Activated T-helper 1 cell treated with anti-CD3 and anti-CD28 coated beads, Interleukin-2, amount 50 U/mL, for 16 hours (primary cell): ENCODE measurements around the gene PKNOX2.

Experiments used
- DNase-seq, 2 donors: peaks; one replicate each; pipeline ENCODE4 v3.0.0-alpha.2; 2020; ENCODE audit warnings: low read depth in 1 of 2, low spot score in 1 of 2

The PKNOX2 gene

DNA sequence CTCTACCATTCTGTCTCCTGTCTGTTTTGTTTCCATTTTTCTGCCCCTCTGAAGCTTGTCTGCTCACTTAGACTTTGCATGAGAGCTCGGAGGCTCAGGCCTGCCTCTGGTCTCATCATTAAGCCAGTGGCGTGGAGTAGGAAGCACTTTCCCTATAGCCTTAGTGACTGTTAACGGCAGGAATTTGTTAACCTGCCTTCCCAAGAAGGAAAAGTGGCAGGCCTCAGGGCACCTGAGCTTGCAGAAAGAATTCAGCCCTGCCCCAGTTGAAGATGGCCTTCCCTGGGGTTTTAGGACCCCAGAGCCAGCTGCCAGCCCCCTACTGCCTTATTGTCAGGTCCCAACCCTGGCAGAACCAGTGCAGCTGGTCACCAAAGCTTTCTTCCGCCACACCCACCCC lies 93.2 kb downstream of the PKNOX2 start:
- DNase-seq, result no peak

DNA sequence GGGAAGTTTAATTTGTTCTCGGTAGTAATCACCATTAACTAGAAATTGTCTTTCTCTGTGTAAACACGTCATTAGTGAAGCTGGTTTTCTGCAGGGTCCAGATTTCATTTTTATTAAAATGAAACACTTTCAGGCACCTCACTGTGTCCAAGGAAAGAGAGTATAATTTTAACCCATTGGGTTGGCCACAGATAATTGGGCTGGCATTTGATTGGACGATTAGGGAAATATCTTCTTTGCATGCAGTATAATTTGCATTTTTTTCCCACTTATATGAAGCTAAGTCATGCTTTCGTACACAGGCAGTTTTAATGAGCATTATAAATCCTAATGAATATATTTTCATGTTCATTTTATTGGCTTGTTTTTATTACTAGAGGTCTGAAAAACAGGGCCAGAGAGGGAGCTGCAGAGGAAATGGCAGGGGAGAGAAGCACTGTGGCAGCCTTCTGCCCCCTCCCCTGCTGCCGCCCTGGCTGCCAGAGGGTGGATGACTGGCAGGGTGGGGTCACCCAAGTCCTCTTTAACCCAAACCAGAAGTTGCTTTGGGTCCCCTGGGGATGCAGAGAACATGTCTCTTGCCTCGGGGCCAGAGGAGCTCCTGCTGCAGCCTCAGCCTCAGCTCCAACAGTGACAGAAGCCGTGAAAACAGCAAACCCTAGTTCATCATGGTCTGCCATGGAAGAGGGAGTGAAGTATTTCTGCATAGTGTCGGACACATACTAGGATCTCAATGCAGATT lies 93.9 kb downstream of the PKNOX2 start:
- DNase-seq, result no peak

DNA sequence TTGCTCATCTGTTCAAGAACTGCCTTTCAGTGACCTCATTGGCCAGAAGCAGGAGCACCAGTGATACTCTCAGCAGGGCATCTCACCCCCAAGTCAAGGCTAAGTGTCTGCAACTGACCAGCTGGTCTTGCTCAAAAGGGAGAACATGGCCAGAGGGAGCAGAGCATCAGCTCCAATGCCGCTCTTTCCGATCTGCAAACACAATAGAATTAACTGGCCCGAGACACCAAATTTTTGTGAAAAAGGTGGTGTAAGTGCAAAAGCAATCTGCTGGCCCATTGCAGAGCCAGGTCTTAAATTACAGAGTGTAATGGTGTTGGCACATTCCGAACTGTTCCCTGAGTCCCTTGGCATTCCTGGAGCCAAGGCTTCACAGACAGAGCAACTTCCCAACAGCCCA lies 97.0 kb downstream of the PKNOX2 start:
- no peak for DNase-seq

DNA sequence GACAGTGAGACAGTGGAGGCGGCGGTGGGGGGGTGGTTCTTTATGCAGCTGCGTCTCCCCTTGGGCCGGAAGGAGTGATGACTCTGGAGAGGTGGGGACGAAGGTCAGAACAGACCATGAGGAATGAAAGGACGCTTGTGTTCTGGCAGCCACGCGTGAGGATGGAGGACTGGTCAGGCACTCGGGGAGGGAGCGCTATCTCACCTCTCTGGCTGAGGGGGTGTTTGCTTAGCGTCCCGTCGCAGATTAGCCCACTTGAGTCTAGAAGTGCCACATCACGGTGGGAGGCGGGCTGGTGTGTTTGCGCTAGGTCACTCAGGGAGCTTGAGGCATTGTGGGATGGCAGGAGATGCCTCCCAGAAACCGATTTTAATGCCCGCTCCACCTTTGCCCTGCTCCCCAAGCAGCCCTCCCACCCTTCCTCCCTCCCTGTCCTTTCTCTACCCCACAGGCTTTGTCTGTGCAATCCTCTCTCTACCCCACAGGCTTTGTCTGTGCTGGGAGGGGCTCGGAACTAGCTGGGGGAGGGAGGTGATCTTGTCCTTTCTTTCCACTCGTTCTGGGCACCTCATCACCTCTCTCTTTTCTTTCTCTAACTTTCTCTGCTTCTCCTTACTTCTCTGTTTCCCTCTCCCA lies 97.8 kb downstream of the PKNOX2 start:
- DNase-seq, result no peak

DNA sequence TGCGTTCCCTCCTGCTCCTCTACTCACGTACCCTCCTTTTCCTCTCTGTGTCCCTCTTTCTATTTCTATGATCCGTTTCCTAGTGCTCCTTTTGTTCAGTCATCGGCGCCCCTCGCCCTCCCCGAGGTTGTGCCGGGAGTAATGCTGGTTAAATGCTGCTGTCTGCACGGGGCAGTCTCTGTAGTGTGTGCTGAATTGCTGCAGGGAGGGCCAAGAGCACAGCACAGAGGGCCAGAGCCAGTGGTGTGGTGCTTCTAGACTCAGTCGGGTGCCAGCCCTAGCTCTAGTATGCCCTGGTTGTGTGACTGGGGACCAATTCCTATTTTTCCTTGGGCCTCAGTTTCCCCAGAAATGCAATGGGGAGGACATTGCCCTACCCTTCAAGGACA lies 98.3 kb downstream of the PKNOX2 start:
- DNase-seq, result no peak

DNA sequence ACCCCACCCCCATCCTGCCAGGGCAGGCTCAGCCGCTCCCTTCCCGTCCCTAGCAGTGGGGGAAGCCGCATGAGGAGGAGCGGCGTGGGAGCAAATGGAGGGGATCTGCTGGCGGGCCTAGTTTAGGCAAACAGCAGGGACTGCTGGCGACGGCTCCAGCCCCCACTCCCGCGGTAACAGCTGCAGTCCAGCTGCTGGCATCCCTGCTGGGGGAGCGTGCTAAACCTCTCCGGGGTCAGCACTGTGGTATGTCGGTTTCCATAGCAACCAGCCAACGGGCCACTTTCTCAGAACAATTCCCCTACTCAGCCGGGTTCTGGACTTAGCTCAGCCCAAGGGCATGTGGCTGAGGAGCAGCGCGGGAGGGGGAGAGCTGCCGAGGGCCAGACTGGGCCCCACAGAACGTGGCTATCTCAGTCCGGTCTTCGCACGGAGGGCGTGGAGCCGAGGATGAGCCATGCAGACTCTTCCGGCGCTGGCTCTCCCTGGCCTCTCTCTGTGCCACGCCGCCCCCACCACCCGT lies 98.8 kb downstream of the PKNOX2 start:
- DNase-seq, result no peak

DNA sequence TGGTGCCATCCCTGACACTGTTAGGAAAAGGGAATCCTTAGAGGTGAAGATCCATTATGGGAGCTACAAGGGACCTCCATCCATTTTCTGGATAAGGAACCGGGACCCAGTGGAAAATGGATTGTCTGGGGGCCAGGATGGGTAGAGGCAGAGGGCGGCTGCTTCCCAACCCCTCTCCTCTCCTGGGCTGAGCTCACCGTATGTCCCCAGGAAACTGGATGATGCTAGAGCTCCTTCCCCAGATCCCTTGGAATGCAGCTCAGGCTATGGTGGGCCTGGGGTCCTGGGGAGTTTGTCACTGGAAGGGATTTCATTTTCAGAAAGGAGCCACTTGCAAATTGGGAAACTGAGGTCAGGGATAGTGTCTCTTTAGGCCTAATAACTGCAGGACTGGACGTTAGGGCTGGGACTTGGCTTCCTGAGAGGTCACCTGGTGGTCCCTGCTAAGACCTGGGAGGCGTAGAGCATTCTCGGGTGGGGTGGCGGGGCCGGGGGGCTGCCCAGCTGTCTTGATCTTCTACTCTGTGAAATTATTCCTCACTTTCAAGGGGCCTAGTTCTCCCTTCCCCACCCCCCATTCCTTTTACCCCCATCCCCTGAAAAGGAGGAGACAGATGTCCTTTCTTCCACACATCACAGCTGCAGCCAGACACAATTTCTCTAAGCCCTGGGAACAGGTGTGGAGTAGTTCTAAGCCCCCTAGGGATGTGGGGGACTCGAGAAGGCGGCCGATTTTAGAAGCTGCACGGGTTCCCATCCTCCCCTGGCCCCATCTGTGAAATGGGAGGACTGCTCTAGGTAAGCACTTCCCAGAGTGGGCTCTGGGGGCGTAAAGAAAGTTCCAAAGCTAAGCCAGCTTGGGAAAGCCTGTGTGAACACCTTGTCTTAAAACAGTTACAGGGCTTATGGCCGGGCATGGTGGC lies 99.8 kb downstream of the PKNOX2 start:
- DNase-seq, result no peak

DNA sequence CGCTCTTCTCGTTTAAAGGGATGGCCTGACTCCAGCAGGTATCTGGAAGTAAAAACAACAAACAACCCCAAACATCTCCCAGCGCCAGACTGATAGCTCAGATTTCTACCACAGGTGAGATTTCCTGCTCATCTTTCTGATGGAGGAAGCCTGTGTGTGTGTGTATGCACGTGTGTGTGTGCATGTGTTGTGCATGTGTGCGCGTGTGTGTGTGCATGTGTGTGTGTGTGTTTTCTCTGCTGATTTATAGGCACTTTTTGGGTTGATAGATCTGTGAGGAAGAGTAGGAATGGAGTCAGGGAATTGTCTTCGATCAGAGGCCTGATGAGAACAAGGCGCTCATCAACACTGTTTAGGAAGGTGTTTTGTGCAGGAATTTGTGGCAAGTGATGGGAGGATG lies 103.0 kb downstream of the PKNOX2 start:
- DNase-seq, result no peak

DNA sequence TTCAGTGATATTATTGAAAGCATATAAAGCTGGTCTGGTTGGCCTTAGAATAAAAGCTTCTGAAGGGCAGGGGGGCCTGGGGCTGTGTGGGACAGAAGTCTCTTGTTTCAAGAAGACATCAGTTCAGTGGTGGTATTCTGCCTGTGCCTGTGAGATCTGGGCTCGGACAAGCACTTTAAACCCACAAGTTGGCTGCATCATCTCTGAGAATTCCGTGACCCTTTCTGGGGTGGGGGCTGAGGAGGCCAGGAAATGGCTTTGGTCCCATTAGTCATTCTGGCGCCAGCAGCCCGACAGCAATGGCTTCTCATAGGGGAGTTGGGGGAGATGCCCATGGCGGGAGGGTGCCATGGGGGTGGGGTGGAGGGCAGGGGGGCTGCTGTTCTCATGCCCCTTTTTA lies 104.1 kb downstream of the PKNOX2 start:
- no peak for DNase-seq

DNA sequence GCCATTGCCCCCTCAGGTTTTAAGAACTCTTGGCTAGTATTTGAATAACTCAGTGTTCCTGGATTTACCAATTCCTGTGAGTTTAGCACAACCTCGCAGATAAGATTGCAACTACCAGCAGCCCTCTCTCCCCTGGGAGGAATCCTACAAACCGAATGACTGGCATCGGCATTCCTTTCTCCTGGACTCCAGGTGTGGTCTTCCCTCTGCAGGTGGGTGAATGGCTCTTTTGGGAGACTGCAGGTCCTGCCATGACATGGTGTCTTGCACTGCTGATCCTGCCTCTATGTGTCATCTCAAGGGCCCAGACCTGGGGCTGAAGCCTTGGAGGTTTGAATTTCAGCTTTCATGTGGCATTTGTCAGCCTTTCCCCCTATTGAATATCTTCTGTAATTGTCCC lies 105.6 kb downstream of the PKNOX2 start:
- no peak for DNase-seq

DNA sequence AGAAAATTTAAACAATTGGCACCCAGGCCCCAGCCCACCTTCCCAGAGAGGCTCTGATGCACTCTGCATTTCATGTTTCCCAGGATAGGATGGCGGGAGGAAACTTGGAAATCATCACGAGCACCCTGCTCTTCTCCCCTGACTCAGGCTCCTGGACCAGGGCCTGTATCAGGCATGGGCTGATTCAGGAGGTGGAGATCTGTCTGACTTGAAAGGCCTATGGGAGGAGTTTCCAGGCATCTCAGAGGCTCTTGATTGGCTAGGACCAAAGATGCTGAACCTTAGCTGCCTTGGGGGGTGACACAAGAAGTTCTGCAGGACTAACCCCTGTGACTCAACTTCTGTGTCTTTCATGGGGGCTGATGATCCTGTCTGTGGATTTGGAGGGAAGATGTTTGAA lies 106.2 kb downstream of the PKNOX2 start:
- DNase-seq, result no peak

DNA sequence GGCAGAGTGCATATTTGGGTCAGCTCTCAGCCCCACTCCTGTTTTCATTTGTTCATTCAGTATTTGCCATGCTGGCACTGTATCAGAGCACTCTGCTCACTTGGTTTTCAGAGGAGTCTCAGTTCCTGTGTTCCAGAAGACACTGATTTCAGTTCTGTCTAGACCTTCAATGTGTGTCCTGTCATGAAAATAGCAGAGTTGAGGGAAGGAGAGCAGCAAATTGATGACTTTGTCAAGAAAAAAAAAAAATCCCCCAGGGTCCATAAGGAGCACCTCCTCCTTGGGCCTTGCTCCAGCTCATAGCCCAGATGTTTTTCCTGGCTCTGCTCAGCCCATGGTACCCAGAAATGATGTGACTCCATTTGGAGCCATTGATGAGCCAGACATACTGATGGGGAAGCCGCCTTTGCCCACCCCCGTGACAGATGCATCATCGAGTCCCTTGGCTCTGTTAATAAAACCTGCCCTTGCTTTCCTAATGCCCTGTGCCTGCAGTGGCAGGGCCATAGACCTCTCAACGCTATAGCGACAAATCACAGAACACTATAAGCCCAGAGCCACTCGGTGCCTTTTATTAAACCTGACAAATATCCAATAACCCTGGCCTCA lies 107.0 kb downstream of the PKNOX2 start:
- no peak for DNase-seq

DNA sequence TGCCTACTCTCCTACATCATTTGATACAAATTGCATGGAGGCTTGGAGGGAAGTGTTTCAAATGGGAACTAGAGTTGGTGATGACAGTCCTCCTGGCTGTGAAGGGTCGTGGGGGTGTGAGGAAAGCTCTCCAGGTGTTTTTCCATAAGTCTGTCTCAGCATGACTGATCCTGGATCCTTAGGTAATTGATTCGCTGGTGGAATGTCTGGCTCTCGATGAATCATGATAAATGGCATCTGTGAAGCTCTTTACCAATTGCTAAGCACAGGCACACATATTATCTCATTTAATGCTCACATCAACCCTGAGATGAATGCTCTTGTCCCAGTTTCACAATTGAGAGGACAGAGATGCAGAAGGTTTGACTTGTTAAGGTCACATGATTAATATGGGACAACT lies 107.5 kb downstream of the PKNOX2 start:
- DNase-seq, result no peak

DNA sequence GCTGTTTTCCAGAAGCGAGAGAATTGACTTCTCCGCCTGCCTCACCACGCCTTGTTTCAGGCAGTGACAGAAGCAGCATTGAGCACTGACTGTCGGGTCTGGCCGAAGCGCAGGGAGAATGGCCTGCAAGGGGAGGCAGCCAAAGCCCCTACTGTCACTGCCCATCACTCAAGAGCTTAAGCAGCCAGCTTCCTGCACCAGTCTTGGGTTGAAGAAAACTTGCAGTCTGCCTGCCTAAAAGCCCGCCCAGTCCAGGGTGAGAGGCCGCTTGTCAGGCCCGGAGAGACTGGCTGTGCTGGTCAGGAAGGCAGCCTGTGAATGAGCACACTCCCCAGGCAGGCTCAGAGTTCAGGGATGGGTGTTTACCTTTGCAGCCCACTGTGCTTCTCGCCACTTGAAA lies 108.3 kb downstream of the PKNOX2 start:
- no peak for DNase-seq

DNA sequence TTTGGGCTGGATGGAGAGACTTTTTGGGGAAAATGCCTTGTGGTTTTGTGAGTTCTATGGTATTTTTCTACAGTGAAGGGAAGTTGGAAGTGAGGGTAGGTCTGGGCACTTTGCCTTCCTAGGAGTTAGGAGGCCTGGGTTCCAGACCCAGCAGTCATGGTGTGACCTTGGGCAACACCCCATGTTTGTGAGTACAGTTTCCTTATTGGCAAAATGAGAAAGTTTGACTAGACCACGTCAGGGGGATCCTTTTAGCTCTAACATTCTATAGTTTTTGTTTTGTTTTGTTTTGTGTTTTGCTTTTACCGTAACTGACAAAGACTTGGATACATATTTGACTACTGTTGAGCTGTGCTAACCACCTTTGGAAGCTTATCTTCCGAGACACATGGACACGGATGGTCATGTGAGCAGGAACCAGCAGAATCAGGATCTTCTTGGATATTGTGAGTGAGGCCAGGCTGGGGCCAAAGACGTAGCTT lies 109.0 kb downstream of the PKNOX2 start:
- no peak for DNase-seq

DNA sequence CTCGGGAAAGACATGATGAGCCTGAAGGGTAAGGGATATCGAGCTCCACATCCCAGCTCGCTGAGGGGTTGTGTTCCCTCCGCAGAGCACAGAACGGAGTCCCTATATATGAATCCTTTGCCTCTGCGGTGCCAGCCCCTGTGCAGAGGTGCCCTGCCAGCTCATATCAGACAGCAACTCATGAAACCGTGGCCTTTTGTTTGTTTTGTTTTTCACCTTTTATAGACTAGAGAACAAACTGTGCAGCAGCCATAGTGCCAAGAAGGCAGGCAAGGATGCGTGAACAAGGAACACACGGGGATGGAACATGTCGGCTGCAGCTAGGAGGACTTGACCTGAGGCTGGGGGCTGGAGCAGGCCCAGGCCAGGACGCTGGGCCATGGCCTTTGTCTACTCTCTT lies 109.8 kb downstream of the PKNOX2 start:
- DNase-seq, result no peak

DNA sequence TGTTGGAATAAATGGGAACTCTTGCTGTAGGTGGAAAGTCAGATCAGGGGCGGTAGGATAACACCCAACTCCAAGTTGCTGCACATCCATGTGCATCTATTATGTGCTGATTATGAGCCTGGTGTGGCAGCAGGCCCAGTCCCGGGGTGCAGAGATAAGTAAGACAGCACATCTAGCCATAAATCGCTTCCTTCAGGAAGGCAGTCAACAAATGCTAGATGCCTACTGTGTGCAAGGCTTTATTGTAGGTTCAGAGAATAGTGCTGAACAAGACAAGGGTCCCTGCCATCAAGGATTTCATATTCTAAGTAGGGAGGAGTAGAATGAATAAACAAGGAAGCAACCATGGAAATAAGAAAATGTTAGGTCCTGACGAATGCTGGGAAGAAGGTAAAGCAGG lies 110.2 kb downstream of the PKNOX2 start:
- no peak for DNase-seq

DNA sequence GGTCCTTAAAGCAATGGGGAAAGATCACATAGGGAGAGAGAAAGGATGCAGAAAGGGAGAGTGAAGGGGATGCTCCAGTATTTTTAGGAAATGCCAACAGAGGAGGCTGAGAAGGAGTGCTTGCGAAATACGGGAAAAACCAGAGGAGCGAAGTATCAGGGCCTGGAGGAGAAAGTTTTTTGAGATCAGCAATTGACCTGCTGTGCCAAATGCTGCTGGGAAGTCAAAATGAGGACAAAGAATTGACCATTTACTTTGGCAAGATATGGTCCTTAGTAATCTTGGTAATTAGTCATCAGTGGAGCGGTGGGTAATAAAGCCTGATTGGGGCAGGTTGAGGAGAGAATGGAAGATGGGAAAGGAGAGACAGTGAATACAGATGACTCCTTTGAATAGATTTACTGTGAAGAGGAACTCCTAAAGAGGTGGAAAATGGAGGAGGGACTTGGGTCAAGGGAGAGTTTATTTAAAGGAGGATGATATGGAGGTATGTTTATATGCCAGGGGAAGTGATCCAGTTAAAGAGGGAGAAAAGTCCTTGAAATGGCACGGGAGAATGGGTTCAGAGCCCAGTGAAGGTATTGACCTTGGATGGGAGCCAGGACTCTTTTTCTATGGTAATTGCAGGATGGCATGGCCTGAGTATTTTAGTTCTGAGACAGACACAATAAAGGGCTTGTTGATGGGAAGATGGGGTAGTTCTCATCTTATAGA lies 111.5 kb downstream of the PKNOX2 start:
- no peak for DNase-seq

DNA sequence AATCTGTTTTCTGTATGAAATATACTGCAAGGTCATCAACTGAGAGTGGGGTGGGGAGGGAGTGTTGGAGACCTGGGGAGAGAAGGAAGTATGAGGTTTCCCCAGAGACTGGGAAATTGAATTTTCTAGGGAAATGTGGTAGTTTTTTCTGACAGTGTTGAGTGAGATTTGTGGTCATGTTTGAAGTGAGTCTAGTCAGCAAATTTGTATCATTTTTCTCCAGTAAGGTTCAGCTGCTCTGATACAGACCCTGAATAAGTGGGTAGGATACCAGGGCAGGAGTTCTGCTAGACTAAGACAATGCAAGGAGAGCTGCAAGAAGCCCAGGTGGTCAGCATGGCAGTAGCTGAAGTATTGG lies 112.0 kb downstream of the PKNOX2 start:
- DNase-seq, result no peak

DNA sequence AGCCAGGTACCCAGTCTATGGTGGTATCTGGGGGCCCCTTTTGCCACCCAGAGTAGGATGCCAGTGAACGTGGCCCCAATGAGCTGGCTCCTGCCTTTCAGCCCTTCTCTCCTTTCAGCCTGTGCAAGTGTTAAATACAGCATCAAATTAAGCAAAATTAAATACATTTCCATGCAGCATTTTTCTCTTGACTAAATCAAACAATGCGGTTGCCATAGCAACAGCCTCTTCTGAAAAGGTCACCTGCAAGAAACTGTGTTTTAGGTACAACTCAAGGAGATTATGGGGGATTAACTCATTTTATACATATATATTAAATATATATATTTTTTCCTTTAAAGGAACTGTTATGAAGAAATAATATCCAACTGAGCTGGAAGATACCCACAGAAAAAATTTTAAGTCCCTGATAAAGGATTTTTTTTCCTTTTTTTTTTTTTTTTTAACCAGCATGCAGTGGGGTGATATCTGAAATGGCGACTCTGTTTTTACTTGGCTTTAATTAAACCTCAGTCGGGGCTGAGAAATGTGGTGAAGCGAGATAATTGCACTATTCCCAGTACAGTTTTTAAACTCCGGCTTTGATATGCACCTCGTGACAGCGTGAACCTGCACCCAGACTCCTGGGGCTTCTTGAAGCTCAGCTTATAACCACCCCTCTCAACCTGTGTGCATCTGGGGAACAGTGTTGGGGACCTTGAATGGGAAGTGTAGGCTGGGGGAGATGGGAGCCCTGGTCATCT lies 115.3 kb downstream of the PKNOX2 start:
- DNase-seq, result no peak
